Testis (tissue), 2 donors: ENCODE results near the gene PRKACG.

Experiments
- POLR2A ChIP-seq: fragments of 450-650 bp; IDR thresholded peaks from one replicate; pipeline ENCODE4 v1.6.1; 2017; ENCODE audit warnings: antibody characterized with exemption, mild to moderate bottlenecking, moderate library complexity
- TF ChIP-seq, protein P1 (sequence below), 3 experiments: fragments of 450-650 bp in 2 of 3; fragments of 200-600 bp in 1 of 3; sonication (generic) in 1 of 3; IDR thresholded peaks; one replicate each; pipeline ENCODE4 v1.5.1; 2016 to 2019; ENCODE audit warnings: antibody characterized with exemption in 3 of 3, mild to moderate bottlenecking in 2 of 3, moderate library complexity in 1 of 3

DNA sequence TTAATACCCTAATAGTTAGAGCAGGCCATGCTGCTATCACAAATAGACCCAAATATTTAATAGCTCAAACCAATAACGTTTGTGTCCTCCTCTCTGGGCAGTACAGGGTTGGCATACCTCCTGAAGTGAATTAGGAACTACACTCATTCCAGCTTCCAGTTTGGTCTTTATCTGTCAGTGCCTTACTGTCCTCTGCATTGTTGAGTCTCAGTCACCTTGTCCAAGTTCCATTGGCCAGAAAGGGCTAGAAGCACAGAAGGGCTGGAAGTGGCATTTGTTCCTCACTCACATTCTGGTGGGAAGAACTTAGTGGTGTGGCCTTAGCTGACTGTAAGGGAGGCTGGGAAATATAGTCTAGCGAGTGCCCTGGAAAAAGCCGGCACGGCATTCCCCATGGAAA is 32.8 kb upstream of the PRKACG start:
- TF ChIP-seq POLR2A: no peak
- TF ChIP-seq, protein P1, sequence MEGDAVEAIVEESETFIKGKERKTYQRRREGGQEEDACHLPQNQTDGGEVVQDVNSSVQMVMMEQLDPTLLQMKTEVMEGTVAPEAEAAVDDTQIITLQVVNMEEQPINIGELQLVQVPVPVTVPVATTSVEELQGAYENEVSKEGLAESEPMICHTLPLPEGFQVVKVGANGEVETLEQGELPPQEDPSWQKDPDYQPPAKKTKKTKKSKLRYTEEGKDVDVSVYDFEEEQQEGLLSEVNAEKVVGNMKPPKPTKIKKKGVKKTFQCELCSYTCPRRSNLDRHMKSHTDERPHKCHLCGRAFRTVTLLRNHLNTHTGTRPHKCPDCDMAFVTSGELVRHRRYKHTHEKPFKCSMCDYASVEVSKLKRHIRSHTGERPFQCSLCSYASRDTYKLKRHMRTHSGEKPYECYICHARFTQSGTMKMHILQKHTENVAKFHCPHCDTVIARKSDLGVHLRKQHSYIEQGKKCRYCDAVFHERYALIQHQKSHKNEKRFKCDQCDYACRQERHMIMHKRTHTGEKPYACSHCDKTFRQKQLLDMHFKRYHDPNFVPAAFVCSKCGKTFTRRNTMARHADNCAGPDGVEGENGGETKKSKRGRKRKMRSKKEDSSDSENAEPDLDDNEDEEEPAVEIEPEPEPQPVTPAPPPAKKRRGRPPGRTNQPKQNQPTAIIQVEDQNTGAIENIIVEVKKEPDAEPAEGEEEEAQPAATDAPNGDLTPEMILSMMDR (IDR thresholded peaks at IDR 0.05): no peak
